Measurements from ENCODE around the gene PIK3R4.

DNA sequence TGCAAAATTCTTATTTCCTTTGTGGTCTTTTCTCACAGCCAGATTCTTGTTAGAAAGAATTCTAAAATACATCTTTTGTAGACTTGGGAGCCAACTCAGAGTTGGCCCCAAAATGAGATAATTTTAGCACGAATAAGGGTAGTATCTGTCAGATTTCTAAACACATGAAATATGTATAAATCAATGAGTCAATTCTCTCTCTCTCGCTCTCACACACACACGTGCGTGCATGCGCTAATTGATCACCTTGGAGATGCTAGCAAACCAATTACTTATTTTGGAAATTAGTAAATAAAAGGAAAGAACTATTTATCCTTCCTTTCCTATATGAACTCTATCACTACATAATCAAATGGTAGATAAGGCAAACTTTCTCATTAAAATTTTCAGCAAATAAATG, 32.9 kb upstream of the PIK3R4 start:
- TF ChIP-seq, protein P1, sequence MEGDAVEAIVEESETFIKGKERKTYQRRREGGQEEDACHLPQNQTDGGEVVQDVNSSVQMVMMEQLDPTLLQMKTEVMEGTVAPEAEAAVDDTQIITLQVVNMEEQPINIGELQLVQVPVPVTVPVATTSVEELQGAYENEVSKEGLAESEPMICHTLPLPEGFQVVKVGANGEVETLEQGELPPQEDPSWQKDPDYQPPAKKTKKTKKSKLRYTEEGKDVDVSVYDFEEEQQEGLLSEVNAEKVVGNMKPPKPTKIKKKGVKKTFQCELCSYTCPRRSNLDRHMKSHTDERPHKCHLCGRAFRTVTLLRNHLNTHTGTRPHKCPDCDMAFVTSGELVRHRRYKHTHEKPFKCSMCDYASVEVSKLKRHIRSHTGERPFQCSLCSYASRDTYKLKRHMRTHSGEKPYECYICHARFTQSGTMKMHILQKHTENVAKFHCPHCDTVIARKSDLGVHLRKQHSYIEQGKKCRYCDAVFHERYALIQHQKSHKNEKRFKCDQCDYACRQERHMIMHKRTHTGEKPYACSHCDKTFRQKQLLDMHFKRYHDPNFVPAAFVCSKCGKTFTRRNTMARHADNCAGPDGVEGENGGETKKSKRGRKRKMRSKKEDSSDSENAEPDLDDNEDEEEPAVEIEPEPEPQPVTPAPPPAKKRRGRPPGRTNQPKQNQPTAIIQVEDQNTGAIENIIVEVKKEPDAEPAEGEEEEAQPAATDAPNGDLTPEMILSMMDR (IDR thresholded peaks at IDR 0.05; ENCODE audit: insufficient read depth, low read length, poor library complexity, severe bottlenecking): no peak
- TF ChIP-seq EZH2phosphoT487 (conservative IDR thresholded peaks at IDR 0.05; ENCODE audit: low read length): no peak
